ENCODE data around the gene NECTIN1. TPM values are rescaled to one million over a fixed set of nuclear protein-coding genes. Genes with fewer than 3 reads are reported as not detected.
A peak's percentile ranks its signal among the peaks of the same experiment; 100 is the strongest.

NECTIN1 gene
- total RNA-seq, 1 donor from 2014 or later: 36.7 TPM

DNA sequence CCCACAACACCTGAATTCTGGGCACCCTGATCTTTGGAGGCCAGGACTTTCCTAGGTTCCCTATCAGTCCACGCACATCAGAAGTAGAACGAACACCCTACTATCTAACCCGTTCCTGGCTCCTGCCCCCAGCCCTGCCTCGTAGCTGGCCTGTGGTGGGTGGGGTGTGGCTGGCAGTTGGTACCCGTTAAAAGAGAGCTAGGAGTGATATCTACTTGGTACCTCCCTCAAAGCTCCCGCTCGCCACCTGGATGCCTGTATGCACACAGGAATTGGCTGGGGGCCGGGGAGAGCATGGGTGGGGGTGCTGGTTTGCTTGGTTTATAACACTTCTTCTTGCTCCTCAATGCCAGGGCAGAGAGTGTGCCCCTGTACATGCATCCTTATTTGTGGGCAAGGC is 14.0 kb upstream of the NECTIN1 start:
- DNase-seq: no peak
- intact Hi-C loops (cut with micrococcal nuclease): no loop called here
- TF ChIP-seq, protein P1, sequence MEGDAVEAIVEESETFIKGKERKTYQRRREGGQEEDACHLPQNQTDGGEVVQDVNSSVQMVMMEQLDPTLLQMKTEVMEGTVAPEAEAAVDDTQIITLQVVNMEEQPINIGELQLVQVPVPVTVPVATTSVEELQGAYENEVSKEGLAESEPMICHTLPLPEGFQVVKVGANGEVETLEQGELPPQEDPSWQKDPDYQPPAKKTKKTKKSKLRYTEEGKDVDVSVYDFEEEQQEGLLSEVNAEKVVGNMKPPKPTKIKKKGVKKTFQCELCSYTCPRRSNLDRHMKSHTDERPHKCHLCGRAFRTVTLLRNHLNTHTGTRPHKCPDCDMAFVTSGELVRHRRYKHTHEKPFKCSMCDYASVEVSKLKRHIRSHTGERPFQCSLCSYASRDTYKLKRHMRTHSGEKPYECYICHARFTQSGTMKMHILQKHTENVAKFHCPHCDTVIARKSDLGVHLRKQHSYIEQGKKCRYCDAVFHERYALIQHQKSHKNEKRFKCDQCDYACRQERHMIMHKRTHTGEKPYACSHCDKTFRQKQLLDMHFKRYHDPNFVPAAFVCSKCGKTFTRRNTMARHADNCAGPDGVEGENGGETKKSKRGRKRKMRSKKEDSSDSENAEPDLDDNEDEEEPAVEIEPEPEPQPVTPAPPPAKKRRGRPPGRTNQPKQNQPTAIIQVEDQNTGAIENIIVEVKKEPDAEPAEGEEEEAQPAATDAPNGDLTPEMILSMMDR (IDR thresholded peaks at IDR 0.05): no peak
- Mint-ChIP-seq H3K27me3 (peaks cover 51% of the 10 kb centered on the region), H3K4me3 (no peak overlapping the region), H3K9me3 (no peaks in the 10 kb centered on the region), H3K27ac (no peak overlapping the region), H3K36me3 (ENCODE audit: low read depth) (no peaks in the 10 kb centered on the region), H3K4me1 (peaks cover 10% of the 10 kb centered on the region)
- POLR2A ChIA-PET: interaction anchor here (1.7 to 2.1 kb wide), 2 partner anchors 9 to 14 kb away, joined by 7 to 8 read pairs; partner anchors contain the start of gene NECTIN1
- ATAC-seq (ENCODE audit: low read depth): no peak
- CTCF ChIA-PET: interaction anchor here (1.2 to 1.8 kb wide), 2 partner anchors 22 to 70 kb away, joined by 3 to 4 read pairs; no protein-coding TSS in a partner anchor

DNA sequence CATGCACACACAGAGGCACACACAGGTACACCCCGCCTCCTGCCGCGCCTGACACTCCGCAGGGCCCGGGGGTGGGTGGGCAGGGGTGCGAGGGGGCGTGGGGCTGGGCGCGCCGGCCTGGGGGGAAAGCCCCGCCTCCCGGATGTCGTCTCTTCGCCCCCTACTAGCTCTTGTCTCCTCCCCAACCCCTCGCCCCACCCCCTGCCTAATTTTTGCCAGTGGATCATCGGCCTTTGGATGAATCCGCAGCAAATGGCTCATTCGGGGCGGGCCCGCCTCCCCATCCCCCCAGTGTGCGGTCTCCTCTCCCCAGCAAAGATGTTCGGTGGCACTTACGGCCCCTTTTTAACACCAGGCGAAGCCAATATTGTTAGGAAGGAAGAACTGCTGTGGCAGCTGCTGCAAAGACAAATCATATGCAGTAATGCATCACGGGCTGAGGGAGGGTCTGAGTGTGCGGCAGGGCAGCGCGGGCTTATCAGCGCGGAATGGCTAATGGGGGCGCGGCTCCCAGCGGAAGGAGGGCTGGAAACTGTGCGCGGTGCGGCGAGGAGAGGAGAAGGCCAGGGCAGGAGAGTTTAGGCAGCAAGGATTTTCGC is 13.4 kb upstream of the NECTIN1 start:
- DNase-seq: no peak
- peak overlapping the region; percentile 64 for H3K4me3 Mint-ChIP-seq
- TF ChIP-seq, protein P1 (IDR thresholded peaks at IDR 0.05): no peak
- peak; percentile 33 for ATAC-seq (ENCODE audit: low read depth)
- no peaks in the 10 kb centered on the region for H3K9me3 Mint-ChIP-seq
- peaks cover 51% of the 10 kb centered on the region for H3K27me3 Mint-ChIP-seq
- no peak overlapping the region for H3K27ac Mint-ChIP-seq
- intact Hi-C loops (cut with micrococcal nuclease): loop anchor here (1.0 kb wide), 1 partner anchor 9 kb away; no protein-coding TSS in a partner anchor
- CTCF ChIA-PET: interaction anchor here (1.2 to 1.8 kb wide), 2 partner anchors 21 to 69 kb away, joined by 3 to 4 read pairs; no protein-coding TSS in a partner anchor
- POLR2A ChIA-PET: interaction anchor here (0.9 to 2.1 kb wide), 3 partner anchors 9 to 69 kb away, joined by 5 to 8 read pairs (median 7); partner anchors contain the start of gene NECTIN1
- H3K36me3 Mint-ChIP-seq (ENCODE audit: low read depth): no peaks in the 10 kb centered on the region
- H3K4me1 Mint-ChIP-seq: peaks cover 10% of the 10 kb centered on the region

DNA sequence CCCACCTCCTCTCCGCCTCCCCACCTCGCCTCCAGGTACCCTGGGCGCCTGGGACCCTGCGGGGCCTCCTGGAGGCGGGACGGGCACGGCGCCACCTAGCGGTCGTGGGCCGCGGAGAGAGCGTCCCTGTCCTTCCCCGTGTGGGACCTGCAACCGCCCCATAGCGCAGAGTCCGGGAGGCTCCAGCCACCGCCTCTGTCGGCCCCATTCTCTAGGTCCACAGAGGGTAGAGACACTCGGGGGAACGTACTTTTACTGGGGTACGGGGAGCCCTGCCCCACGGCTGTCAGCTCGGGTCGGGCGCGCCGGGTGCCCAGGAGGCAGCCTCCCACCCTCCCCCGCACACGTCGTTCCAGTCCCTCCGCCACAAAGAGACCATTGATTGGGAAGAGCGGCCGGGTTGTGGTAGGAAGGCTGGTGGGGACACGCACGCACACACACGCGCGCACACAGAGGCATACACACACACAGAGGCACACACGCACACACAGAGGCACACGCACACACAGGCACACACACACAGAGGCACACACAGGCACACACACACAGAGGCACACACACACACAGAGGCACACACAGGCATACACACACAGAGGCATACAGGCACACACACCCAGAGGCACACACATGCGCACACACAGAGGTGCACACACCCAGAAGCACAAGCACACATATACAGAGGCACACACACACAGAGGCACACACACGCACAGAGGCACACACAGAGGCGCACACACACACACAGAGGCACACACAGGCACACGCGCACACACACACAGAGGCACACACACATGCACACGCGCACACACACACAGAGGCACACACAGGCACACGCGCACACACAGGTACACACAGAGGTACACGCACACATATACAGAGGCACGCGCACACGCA is 12.6 kb upstream of the NECTIN1 start:
- H3K27me3 Mint-ChIP-seq: peaks cover 51% of the 10 kb centered on the region
- ChIA-PET POLR2A (interaction anchor here (0.9 to 2.1 kb wide), 3 partner anchors 10 to 68 kb away, joined by 5 to 8 read pairs (median 7); partner anchors contain the start of gene NECTIN1), CTCF (interaction anchor here (1.0 to 2.0 kb wide), 3 partner anchors 9 to 20 kb away, joined by 3 to 4 read pairs (median 3); no protein-coding TSS in a partner anchor)
- no peaks in the 10 kb centered on the region for H3K36me3 Mint-ChIP-seq (ENCODE audit: low read depth)
- TF ChIP-seq, protein P1 (IDR thresholded peaks at IDR 0.05): no peak
- peak overlapping the region; percentile 25 for H3K4me3 Mint-ChIP-seq
- DNase-seq (peak; percentile 67), ATAC-seq (ENCODE audit: low read depth) (peak; percentile 88)
- no peak overlapping the region for H3K27ac Mint-ChIP-seq
- no peaks in the 10 kb centered on the region for H3K9me3 Mint-ChIP-seq
- peaks cover 10% of the 10 kb centered on the region for H3K4me1 Mint-ChIP-seq
- intact Hi-C loops (cut with micrococcal nuclease): loop anchor here (1.0 kb wide), 3 partner anchors 10 to 75 kb away; partner anchors contain the start of gene NECTIN1

DNA sequence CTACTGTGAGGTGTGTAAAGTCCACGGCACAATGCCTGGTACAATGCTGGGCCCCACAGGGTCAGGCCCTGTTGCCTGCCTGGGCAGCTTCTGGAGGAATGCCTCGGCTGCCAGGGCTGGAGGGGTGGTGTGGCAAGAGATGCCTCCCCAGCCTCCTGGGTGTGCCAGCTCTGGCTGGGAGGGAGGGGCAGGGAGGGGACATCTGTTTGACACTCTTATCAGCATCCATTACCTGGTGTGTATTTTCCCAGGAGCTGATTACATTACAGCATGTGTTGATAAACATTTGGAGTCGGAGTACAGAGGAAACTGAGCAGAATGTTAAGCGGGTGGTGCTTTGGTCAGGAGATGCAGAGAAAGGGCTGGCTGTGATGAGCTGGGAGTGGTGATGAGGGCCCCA is 11.0 kb upstream of the NECTIN1 start:
- intact Hi-C loops (cut with micrococcal nuclease): no loop called here
- peaks cover 53% of the 10 kb centered on the region for H3K27me3 Mint-ChIP-seq
- TF ChIP-seq, protein P1 (IDR thresholded peaks at IDR 0.05): no peak

More for the DNA sequence above, 11.0 kb upstream of the NECTIN1 start:
- H3K9me3 Mint-ChIP-seq: no peaks in the 10 kb centered on the region
- ATAC-seq (ENCODE audit: low read depth) (no peak), DNase-seq (no peak)
- ChIA-PET CTCF (interaction anchor here (1.1 to 2.0 kb wide), 3 partner anchors 10 to 30 kb away, joined by 3 to 4 read pairs (median 3); no protein-coding TSS in a partner anchor), POLR2A (interaction anchor here (1.1 kb wide), 1 partner anchor 11 kb away, joined by 3 read pairs; the partner anchor contains the start of gene NECTIN1)
- no peak overlapping the region for H3K27ac Mint-ChIP-seq
- H3K36me3 Mint-ChIP-seq (ENCODE audit: low read depth): no peaks in the 10 kb centered on the region
- H3K4me1 Mint-ChIP-seq: peaks cover 10% of the 10 kb centered on the region
- H3K4me3 Mint-ChIP-seq: no peak overlapping the region

All from activated B cell treated with CpG ODN at 0.5 μM for 24 hours (primary cell).